HepG2 (cell line): ENCODE measurements around the gene MYH16. TPM values are rescaled to one million over a fixed set of nuclear protein-coding genes. Genes with fewer than 3 reads are reported as not detected.

Experiments
- BCLAF1 ChIP-seq: fragments of 450-650 bp; IDR thresholded peaks from 2 replicates; pipeline ENCODE4 v1.6.1; 2017; ENCODE audit warnings: mild to moderate bottlenecking
- CCDC6 ChIP-seq: sonication (generic); formaldehyde crosslinking; IDR thresholded peaks from 2 replicates; pipeline ENCODE4 v1.8.1; 2022; ENCODE audit warnings: mild to moderate bottlenecking, missing genetic modification reagents, moderate library complexity
- FOXO4 ChIP-seq: sonication (generic); formaldehyde crosslinking; conservative IDR thresholded peaks from 2 replicates; pipeline ENCODE4 v1.8.1; 2023; ENCODE audit warnings: missing genetic modification reagents
- RAD21 ChIP-seq: fragments of 450-650 bp; formaldehyde crosslinking; IDR thresholded peaks from 2 replicates; pipeline ENCODE4 v1.5.0; 2020; ENCODE audit warnings: mild to moderate bottlenecking
- RARA ChIP-seq: IDR thresholded peaks from 2 replicates; pipeline ENCODE4 v1.6.1; 2016; ENCODE audit warnings: missing genetic modification reagents, missing compliant biosample characterization
- SPEN ChIP-seq: sonication (generic); formaldehyde crosslinking; IDR thresholded peaks from 2 replicates; pipeline ENCODE4 v1.5.1; 2020; ENCODE audit warnings: low read depth, mild to moderate bottlenecking, missing genetic modification reagents
- TRAFD1 ChIP-seq: sonication (generic); formaldehyde crosslinking; IDR thresholded peaks from 2 replicates; pipeline ENCODE4 v1.5.1; 2020; ENCODE audit warnings: missing genetic modification reagents, mild to moderate bottlenecking, borderline replicate concordance
- TSC22D2 ChIP-seq: sonication (generic); formaldehyde crosslinking; IDR thresholded peaks from 2 replicates; pipeline ENCODE4 v1.5.1; 2020; ENCODE audit warnings: missing genetic modification reagents, mild to moderate bottlenecking, borderline replicate concordance
- XRCC5 ChIP-seq: fragments of 200-400 bp; formaldehyde crosslinking; optimal IDR thresholded peaks from 2 replicates; pipeline ENCODE3; 2017; ENCODE audit warnings: mild to moderate bottlenecking, low read length
- ZBTB14 ChIP-seq: sonication (generic); formaldehyde crosslinking; IDR thresholded peaks from 2 replicates; pipeline ENCODE4 v1.4.0; 2020; ENCODE audit warnings: missing genetic modification reagents
- ZBTB33 ChIP-seq: sonication (generic); formaldehyde crosslinking; IDR thresholded peaks from 2 replicates; pipeline ENCODE4 v1.4.0; 2020; ENCODE audit warnings: missing genetic modification reagents
- ZBTB42 ChIP-seq: sonication (generic); formaldehyde crosslinking; IDR thresholded peaks from 2 replicates; pipeline ENCODE4 v1.5.0; 2020; ENCODE audit warnings: mild to moderate bottlenecking, missing genetic modification reagents
- ZFP90 ChIP-seq: sonication (generic); formaldehyde crosslinking; IDR thresholded peaks from 2 replicates; pipeline ENCODE4 v1.8.0; 2022; ENCODE audit warnings: missing genetic modification reagents, mild to moderate bottlenecking, inconsistent platforms, borderline replicate concordance
- ZMAT3 ChIP-seq: sonication (generic); formaldehyde crosslinking; conservative IDR thresholded peaks from 2 replicates; pipeline ENCODE4 v1.7.0; 2021; ENCODE audit warnings: missing genetic modification reagents
- ZNF101 ChIP-seq: sonication (generic); formaldehyde crosslinking; IDR thresholded peaks from 2 replicates; pipeline ENCODE4 v1.4.0; 2020; ENCODE audit warnings: mild to moderate bottlenecking, low read depth, missing genetic modification reagents, borderline replicate concordance
- ZNF30 ChIP-seq: sonication (generic); formaldehyde crosslinking; IDR thresholded peaks from 2 replicates; pipeline ENCODE4 v1.5.0; 2020; ENCODE audit warnings: mild to moderate bottlenecking, missing genetic modification reagents
- ZNF841 ChIP-seq: sonication (generic); formaldehyde crosslinking; IDR thresholded peaks from 2 replicates; pipeline ENCODE4 v1.8.1; 2023; ENCODE audit warnings: missing genetic modification reagents, borderline replicate concordance
- ZNF878 ChIP-seq: sonication (generic); formaldehyde crosslinking; IDR thresholded peaks from 2 replicates; pipeline ENCODE4 v1.8.1; 2023; ENCODE audit warnings: mild to moderate bottlenecking, missing genetic modification reagents, moderate library complexity
- ZSCAN12 ChIP-seq: sonication (generic); formaldehyde crosslinking; IDR thresholded peaks from 2 replicates; pipeline ENCODE4 v1.9.0; 2021; ENCODE audit warnings: mild to moderate bottlenecking, missing genetic modification reagents
- polyA plus RNA-seq, 8 experiments: library from polyadenylated mRNA; depleted of rRNA in 3 of 8; stranded (reverse) in 7 of 8; unstranded in 1 of 8; fragments of >200 nt; fragmentation: Illumina TruSeq in 4 of 8; extraction: Trizol in 4 of 8; gene quantifications; 2 replicates each; pipeline versions ENCODE4 v1.2.1 to v1.2.3, GENCODE V29; 2011 to 2016; ENCODE audit warnings: low read depth in 4 of 8, missing spikeins in 1 of 8, mixed read lengths in 1 of 8; ENCODE audit not compliant: insufficient read depth in 1 of 8
- total RNA-seq, 5 experiments: library from RNA; depleted of rRNA; stranded (reverse); fragments of >200 nt; fragmentation: Illumina TruSeq; extraction: Trizol; gene quantifications; 2 replicates each; pipeline ENCODE4 v1.2.3, GENCODE V29; 2016; ENCODE audit warnings: low read depth in 1 of 5

The MYH16 gene
- total and polyA plus RNA-seq, 2 of the 13 experiments (the other 11 are each of a cell fraction or from before 2014, with no cell fraction given) = 0.05 to 0.15 TPM

- TF ChIP-seq ZBTB33 (CRISPR knock-in tag) (no peak; the same call in none of the 2 replicates), XRCC5 (peak; percentile 89), FOXO4 (CRISPR knock-in tag) (no peak), SPEN (CRISPR knock-in tag) (peak; percentile 98), ZNF30 (CRISPR knock-in tag) (no peak), CCDC6 (CRISPR knock-in tag) (peak; percentile 82; the same call in 1 of the 2 replicates), ZBTB14 (CRISPR knock-in tag) (peak; percentile 72), TRAFD1 (CRISPR knock-in tag) (no peak), ZNF101 (CRISPR knock-in tag) (no peak), ZNF841 (CRISPR knock-in tag) (no peak), ZFP90 (CRISPR knock-in tag) (peak; percentile 93), ZMAT3 (0 out of 2 replicates have a peak, but pooled peaks have one; percentile 12), BCLAF1 (no peak), ZNF878 (CRISPR knock-in tag) (0 out of 2 replicates have a peak, but pooled peaks have one; percentile 20), RAD21 (peak; percentile 60; the same call in 1 of the 2 replicates), ZSCAN12 (CRISPR knock-in tag) (peak; percentile 75; the same call in 1 of the 2 replicates), RARA (CRISPR knock-in tag) (0 out of 2 replicates have a peak, but pooled peaks have one; percentile 15), TSC22D2 (CRISPR knock-in tag) (peak; percentile 85), ZBTB42 (CRISPR knock-in tag) (peak; percentile 73; the same call in 1 of the 2 replicates)
Measured at GRCh38 chr7:99325592-99326407, 53.2 kb downstream of the MYH16 start, which contains the start of gene ARPC1A (continued).
